ENCODE measurements around the gene UQCRFS1.

DNA sequence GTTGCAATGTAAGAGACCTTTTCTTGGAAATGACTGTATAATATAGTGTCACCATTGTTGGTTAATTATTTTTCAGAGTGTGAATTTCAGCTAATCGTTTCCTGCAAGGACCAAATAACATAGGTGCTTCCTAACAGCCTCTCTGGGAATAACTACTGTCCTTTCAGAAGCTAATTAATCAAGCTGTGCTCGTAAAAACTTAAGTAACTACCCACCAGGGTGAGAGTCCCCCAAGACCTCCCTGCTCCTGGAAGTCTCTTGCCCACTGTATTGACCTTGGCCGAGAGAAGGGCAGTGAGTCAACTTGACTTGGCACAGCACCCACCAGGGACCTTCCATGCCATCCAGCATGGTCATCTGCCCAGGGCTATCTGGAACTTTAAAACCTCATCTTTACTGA, 50.3 kb downstream of the UQCRFS1 start:
- no peak for TF ChIP-seq CTCF (IDR thresholded peaks at IDR 0.05)
- no peak for TF ChIP-seq POLR2A (IDR thresholded peaks at IDR 0.05)
